Osteocyte (in vitro differentiated cells): ENCODE measurements around the gene TADA2B. TPM values are rescaled to one million over a fixed set of nuclear protein-coding genes. Genes with fewer than 3 reads are reported as not detected.

ENCODE experiments used
- DNase-seq: peaks from one replicate; pipeline ENCODE4 v3.0.0; 2021; ENCODE audit warnings: mixed read lengths; ENCODE audit not compliant: unreplicated experiment; ENCODE audit errors: extremely low spot score
- H3K27ac Mint-ChIP-seq: one replicate; pipeline ENCODE4 v1.8.0; 2021; ENCODE audit warnings: mild to moderate bottlenecking, mixed read lengths; ENCODE audit not compliant: unreplicated experiment
- H3K27me3 Mint-ChIP-seq: one replicate; pipeline ENCODE4 v1.8.0; 2021; ENCODE audit warnings: mixed read lengths; ENCODE audit not compliant: unreplicated experiment
- H3K36me3 Mint-ChIP-seq: one replicate; pipeline ENCODE4 v1.8.0; 2021; ENCODE audit warnings: mixed read lengths; ENCODE audit not compliant: unreplicated experiment
- H3K4me1 Mint-ChIP-seq: one replicate; pipeline ENCODE4 v1.8.0; 2021; ENCODE audit warnings: mixed read lengths; ENCODE audit not compliant: unreplicated experiment
- H3K4me3 Mint-ChIP-seq: one replicate; pipeline ENCODE4 v1.8.0; 2021; ENCODE audit warnings: mild to moderate bottlenecking, moderate library complexity, mixed read lengths; ENCODE audit not compliant: unreplicated experiment
- H3K9me3 Mint-ChIP-seq: one replicate; pipeline ENCODE4 v1.8.0; 2021; ENCODE audit warnings: mixed read lengths; ENCODE audit not compliant: unreplicated experiment
- CTCF ChIP-seq: fragments of 200-600 bp; sonication (generic); IDR thresholded peaks from 2 replicates; pipeline ENCODE4 v1.5.0; 2021; ENCODE audit warnings: antibody characterized with exemption, mild to moderate bottlenecking, moderate library complexity
- total RNA-seq: library from RNA; stranded (reverse); gene quantifications from 2 replicates; pipeline ENCODE4 v1.2.1, GENCODE V29; 2021

Gene TADA2B
- total RNA-seq, 1 donor from 2014 or later = 21.4 TPM

DNA sequence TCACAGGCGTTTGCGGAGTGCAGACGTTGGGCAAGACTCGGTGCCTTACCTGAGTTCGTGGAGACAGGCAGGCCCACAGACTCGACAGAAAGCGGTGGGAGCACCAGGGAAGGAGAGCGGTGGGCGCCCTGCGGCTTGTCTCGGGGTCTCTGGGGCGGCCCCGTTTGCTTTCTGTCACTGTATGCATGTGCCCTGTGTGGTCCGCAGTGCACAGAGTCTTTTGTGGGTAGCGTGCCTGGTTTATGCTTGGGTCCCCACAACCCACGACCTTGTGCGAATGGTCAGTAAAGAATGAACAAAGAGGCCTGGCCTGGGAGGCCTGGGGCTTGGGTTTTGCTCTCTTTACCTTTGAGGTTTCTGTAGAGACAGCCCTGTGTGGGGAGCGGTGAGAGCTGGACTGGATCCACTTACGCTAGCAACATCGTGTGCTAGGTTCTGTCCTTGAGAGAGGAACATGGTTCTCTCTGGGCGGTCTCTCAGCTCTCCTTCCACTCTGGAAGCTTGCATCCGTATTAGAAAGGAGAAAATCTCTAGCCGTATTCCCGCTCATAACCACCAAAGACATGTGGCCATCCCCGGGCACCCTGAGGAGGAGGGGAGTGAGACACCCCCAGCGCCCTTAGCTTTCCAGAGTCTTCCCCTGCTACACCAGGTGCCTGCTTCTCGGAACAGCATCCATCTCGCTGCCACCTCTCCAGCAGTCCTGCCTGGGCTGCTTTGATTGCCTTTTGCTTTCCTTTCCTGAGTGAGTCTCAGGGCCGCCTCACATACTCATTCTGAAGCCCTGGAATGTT, 1.2 kb downstream of the TADA2B start:
- H3K27me3 Mint-ChIP-seq = no peaks in the 10 kb centered on the region
- TF ChIP-seq CTCF = no peak
- peak overlapping the region; percentile 84 for H3K4me3 Mint-ChIP-seq
- H3K27ac Mint-ChIP-seq = peak overlapping the region; percentile 69
- H3K9me3 Mint-ChIP-seq = no peaks in the 10 kb centered on the region
- H3K4me1 Mint-ChIP-seq = peaks cover 41% of the 10 kb centered on the region
- peaks cover 3% of the 10 kb centered on the region for H3K36me3 Mint-ChIP-seq
- DNase-seq = no peak

DNA sequence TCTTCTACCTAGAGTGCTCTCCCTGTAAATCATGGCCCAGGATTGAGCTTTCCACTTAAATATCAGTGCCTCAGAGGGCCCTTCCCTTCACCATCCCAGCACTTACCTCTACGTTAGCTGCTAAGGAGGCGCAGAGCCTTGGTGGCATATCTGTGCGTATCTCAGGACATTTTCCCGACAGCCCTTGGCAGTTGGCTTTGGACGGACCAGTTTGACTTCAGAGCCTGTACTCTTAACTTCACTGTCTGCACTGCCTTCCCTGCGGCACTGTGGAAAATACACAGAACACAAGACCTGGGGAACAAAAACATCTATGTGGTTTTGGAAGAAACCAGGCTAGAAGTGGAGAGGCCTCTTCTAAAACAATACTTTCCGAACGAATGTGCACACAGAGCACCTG, 2.4 kb downstream of the TADA2B start:
- H3K4me1 Mint-ChIP-seq = peaks cover 41% of the 10 kb centered on the region
- peaks cover 3% of the 10 kb centered on the region for H3K36me3 Mint-ChIP-seq
- no peak for DNase-seq
- H3K4me3 Mint-ChIP-seq = peak overlapping the region; percentile 84
- peak overlapping the region; percentile 28 for H3K27ac Mint-ChIP-seq
- H3K9me3 Mint-ChIP-seq = no peaks in the 10 kb centered on the region
- TF ChIP-seq CTCF = no peak
- no peaks in the 10 kb centered on the region for H3K27me3 Mint-ChIP-seq

GRCh38 chr4:7045961-7046921, 3.1 kb downstream of the TADA2B start:
- Mint-ChIP-seq H3K36me3 (peaks cover 3% of the 10 kb centered on the region), H3K4me1 (peaks cover 41% of the 10 kb centered on the region), H3K9me3 (no peaks in the 10 kb centered on the region), H3K27ac (no peak overlapping the region), H3K4me3 (no peak overlapping the region), H3K27me3 (no peaks in the 10 kb centered on the region)
- DNase-seq = no peak
- no peak for TF ChIP-seq CTCF

DNA sequence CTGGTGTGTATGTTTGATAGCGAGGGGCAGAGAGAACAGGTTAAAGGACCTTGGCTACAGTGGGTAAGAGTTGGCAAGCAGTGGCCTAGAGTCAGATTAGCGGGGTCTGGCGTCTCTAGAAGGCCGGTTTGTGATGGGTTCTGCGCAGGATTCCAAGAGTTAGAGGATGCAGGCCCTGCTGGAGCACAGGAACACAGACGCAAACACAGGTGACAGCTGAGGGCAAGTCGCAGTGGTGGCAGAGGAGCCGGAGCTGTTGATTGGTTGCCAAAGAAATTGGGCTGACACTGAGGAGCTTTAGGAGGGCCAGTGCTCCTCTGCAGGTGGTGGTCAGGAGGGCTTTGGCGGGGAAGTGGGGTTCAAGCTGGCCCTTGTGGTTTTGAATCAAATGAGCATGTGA, 3.8 kb downstream of the TADA2B start:
- no peak for TF ChIP-seq CTCF
- Mint-ChIP-seq H3K27ac (no peak overlapping the region), H3K4me1 (peaks cover 35% of the 10 kb centered on the region), H3K36me3 (no peaks in the 10 kb centered on the region), H3K27me3 (no peaks in the 10 kb centered on the region), H3K9me3 (no peaks in the 10 kb centered on the region), H3K4me3 (no peak overlapping the region)
- no peak for DNase-seq

DNA sequence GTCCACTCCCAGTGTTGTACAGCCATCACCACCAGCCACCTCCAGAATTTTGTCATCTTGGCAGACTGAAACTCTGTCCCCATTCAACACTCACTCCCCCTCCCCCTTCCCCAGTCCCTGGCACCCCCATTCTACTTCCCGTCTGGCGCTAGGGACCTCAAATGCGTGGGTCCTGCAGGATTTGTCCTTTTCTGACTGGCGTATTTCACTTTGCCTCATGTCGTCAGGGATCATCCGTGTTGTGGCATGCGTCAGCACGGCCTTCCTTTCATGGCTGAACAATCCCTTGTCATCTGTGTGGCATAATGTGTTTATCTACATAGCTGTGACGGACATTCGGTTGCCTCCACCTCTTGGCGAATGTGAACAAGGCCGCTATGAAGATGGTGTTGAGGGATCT, 5.5 kb downstream of the TADA2B start:
- H3K27ac Mint-ChIP-seq = no peak overlapping the region
- peaks cover 30% of the 10 kb centered on the region for H3K4me1 Mint-ChIP-seq
- no peak for DNase-seq
- no peaks in the 10 kb centered on the region for H3K9me3 Mint-ChIP-seq
- TF ChIP-seq CTCF = no peak
- no peaks in the 10 kb centered on the region for H3K36me3 Mint-ChIP-seq
- no peak overlapping the region for H3K4me3 Mint-ChIP-seq
- no peaks in the 10 kb centered on the region for H3K27me3 Mint-ChIP-seq
